ENCODE measurements around the gene TFE3. TPM values are rescaled to one million over a fixed set of nuclear protein-coding genes. Genes with fewer than 3 reads are reported as not detected.
"Not testable (repeated sequence)": the region's sequence is repeated elsewhere in the genome, so short reads cannot be mapped to it uniquely, and the experiment has no call there.

Gene TFE3
- total and polyA plus RNA-seq, 5 experiments from 2014 or later = 2.6 to 34.4 (median 4.4) TPM

GRCh38 chrX:48996969-48997368 lies 46.2 kb downstream of the TFE3 start:
- peaks cover 18 to 38% (median 35%) of the 10 kb centered on the region in 4 donors for H3K4me1 Mint-ChIP-seq
- POLR2A ChIA-PET = interaction anchor here (0.5 kb wide), 1 partner anchor 38 kb away, joined by 3 read pairs; no protein-coding TSS in a partner anchor
- H3K9me3 Mint-ChIP-seq = peaks cover 0 to 12% (median 0%) of the 10 kb centered on the region in 9 donors
- H3K27ac Mint-ChIP-seq = peak overlapping the region in 1 of 10 donors; percentile 25
- H3K36me3 Mint-ChIP-seq = peaks cover 9 to 61% (median 15%) of the 10 kb centered on the region in 3 donors
- H3K4me3 Mint-ChIP-seq = no peak overlapping the region
- ATAC-seq (no peak), DNase-seq (peak in 1 of 10 donors; percentile 6)
- no peaks in the 10 kb centered on the region for H3K27me3 Mint-ChIP-seq

- POLR2A ChIA-PET = interaction anchor here (0.5 kb wide), 1 partner anchor 19 kb away, joined by 4 read pairs; no protein-coding TSS in a partner anchor
- H3K27ac Mint-ChIP-seq = peak overlapping the region in 2 of 10 donors; percentile 40 to 57
- DNase-seq (no peak), ATAC-seq (no peak)
- peaks cover 6 to 67% (median 9%) of the 10 kb centered on the region in 3 donors for H3K36me3 Mint-ChIP-seq
- peaks cover 0 to 2% (median 0%) of the 10 kb centered on the region in 9 donors for H3K9me3 Mint-ChIP-seq
- peaks cover 0 to 9% (median 5%) of the 10 kb centered on the region in 4 donors for H3K4me1 Mint-ChIP-seq
- no peak overlapping the region for H3K4me3 Mint-ChIP-seq
- no peaks in the 10 kb centered on the region for H3K27me3 Mint-ChIP-seq
Observed at GRCh38 chrX:48992341-48992740, 50.8 kb downstream of the TFE3 start.

GRCh38 chrX:48989483-48989882 lies 53.7 kb downstream of the TFE3 start:
- no peak for ATAC-seq
- POLR2A ChIA-PET = no interaction called here
- no peak overlapping the region for H3K27ac Mint-ChIP-seq
- DNase-seq = no peak
- H3K9me3 Mint-ChIP-seq = no peaks in the 10 kb centered on the region
- no peak overlapping the region for H3K4me3 Mint-ChIP-seq
- H3K4me1 Mint-ChIP-seq = peaks cover 0 to 6% (median 0%) of the 10 kb centered on the region in 4 donors
- H3K36me3 Mint-ChIP-seq = peaks cover 0 to 56% (median 3%) of the 10 kb centered on the region in 3 donors
- H3K27me3 Mint-ChIP-seq = no peaks in the 10 kb centered on the region

GRCh38 chrX:48983896-48984295 lies 59.3 kb downstream of the TFE3 start:
- no peaks in the 10 kb centered on the region for H3K9me3 Mint-ChIP-seq
- POLR2A ChIA-PET = interaction anchor here (0.7 kb wide), 1 partner anchor 257 kb away, joined by 3 read pairs; no protein-coding TSS in a partner anchor
- no peaks in the 10 kb centered on the region for H3K4me1 Mint-ChIP-seq
- H3K36me3 Mint-ChIP-seq = peaks cover 0 to 63% (median 10%) of the 10 kb centered on the region in 3 donors
- H3K27me3 Mint-ChIP-seq = no peaks in the 10 kb centered on the region
- ATAC-seq = no peak
- DNase-seq = no peak
- H3K4me3 Mint-ChIP-seq = no peak overlapping the region
- H3K27ac Mint-ChIP-seq = peak overlapping the region in 1 of 10 donors; percentile 27

- POLR2A ChIA-PET = no interaction called here
- ATAC-seq (no peak), DNase-seq (no peak)
- Mint-ChIP-seq H3K9me3 (no peaks in the 10 kb centered on the region), H3K4me1 (no peaks in the 10 kb centered on the region), H3K27ac (peak overlapping the region in 1 of 10 donors; percentile 21), H3K36me3 (peaks cover 0 to 63% (median 11%) of the 10 kb centered on the region in 3 donors), H3K4me3 (no peak overlapping the region), H3K27me3 (no peaks in the 10 kb centered on the region)
Observed at GRCh38 chrX:48983081-48983480, 60.1 kb downstream of the TFE3 start.

GRCh38 chrX:48981178-48981577 lies 62.0 kb downstream of the TFE3 start:
- Mint-ChIP-seq H3K27ac (peak overlapping the region in 1 of 10 donors; percentile 45), H3K27me3 (no peaks in the 10 kb centered on the region), H3K36me3 (peaks cover 0 to 77% (median 11%) of the 10 kb centered on the region in 3 donors), H3K4me3 (no peak overlapping the region), H3K9me3 (no peaks in the 10 kb centered on the region), H3K4me1 (no peaks in the 10 kb centered on the region)
- no peak for ATAC-seq
- POLR2A ChIA-PET = no interaction called here
- DNase-seq = no peak

- not testable (repeated sequence) for H3K4me1 Mint-ChIP-seq, H3K4me3 Mint-ChIP-seq, DNase-seq, H3K27me3 Mint-ChIP-seq, ATAC-seq, H3K9me3 Mint-ChIP-seq
- Mint-ChIP-seq H3K36me3 (peaks cover 0 to 80% (median 11%) of the 10 kb centered on the region in 3 donors), H3K27ac (peak overlapping the region in 1 of 10 donors; percentile 62)
- POLR2A ChIA-PET = interaction anchor here (1.0 kb wide), 1 partner anchor 16 kb away, joined by 3 read pairs; no protein-coding TSS in a partner anchor
Observed at GRCh38 chrX:48980341-48980740, 62.8 kb downstream of the TFE3 start.

Other genes starting within 250 kb of the TFE3 start
- 100 to 1,000 TPM; 120 to 124 TPM for gene HDAC6, start 241.3 kb downstream of the TFE3 start, total RNA-seq
- gene HDAC6, start 241.3 kb downstream of the TFE3 start, polyA plus RNA-seq = 10 to 100 TPM; 10.5 to 15.9 (median 13.0) TPM
- not detected for gene ERAS, start 216.8 kb downstream of the TFE3 start, total RNA-seq
- not detected for gene ERAS, start 216.8 kb downstream of the TFE3 start, polyA plus RNA-seq
- gene PCSK1N, start 207.7 kb downstream of the TFE3 start, total RNA-seq = 1 to 10 TPM; 3.6 to 4.9 TPM
- gene PCSK1N, start 207.7 kb downstream of the TFE3 start, polyA plus RNA-seq = 10 to 100 TPM; 12.6 to 28.0 (median 19.9) TPM
- 10 to 100 TPM; 41.2 to 44.8 TPM for gene TIMM17B, start 145.6 kb downstream of the TFE3 start, total RNA-seq
- 10 to 100 TPM; 52.9 to 59.1 (median 55.5) TPM for gene TIMM17B, start 145.6 kb downstream of the TFE3 start, polyA plus RNA-seq
- 10 to 100 TPM; 66.4 to 68.8 TPM for gene PQBP1, start 145.4 kb downstream of the TFE3 start, total RNA-seq
- 100 to 1,000 TPM in 1 of 3 donors, 10 to 100 TPM in 2; 92.7 to 114 (median 94.5) TPM for gene PQBP1, start 145.4 kb downstream of the TFE3 start, polyA plus RNA-seq
- 10 to 100 TPM; 11.4 to 12.7 TPM for gene SLC35A2, start 131.7 kb downstream of the TFE3 start, total RNA-seq
- gene SLC35A2, start 131.7 kb downstream of the TFE3 start, polyA plus RNA-seq = 1 to 10 TPM; 6.8 to 8.1 (median 7.3) TPM
- gene PIM2, start 124.3 kb downstream of the TFE3 start, total RNA-seq = 100 to 1,000 TPM; 126 to 132 TPM
- 100 to 1,000 TPM; 170 to 331 (median 313) TPM for gene PIM2, start 124.3 kb downstream of the TFE3 start, polyA plus RNA-seq
- gene OTUD5, start 85.8 kb downstream of the TFE3 start, total RNA-seq = 10 to 100 TPM; 98.7 to 99.4 TPM
- gene OTUD5, start 85.8 kb downstream of the TFE3 start, polyA plus RNA-seq = 10 to 100 TPM; 23.7 to 48.4 (median 24.3) TPM
- 1 to 10 TPM; 1.6 to 1.7 TPM for gene KCND1, start 71.5 kb downstream of the TFE3 start, total RNA-seq
- under 1 TPM in 2 of 3 donors, not detected in 1; 0.06 to 0.08 TPM for gene KCND1, start 71.5 kb downstream of the TFE3 start, polyA plus RNA-seq
- gene GRIPAP1, start 41.1 kb downstream of the TFE3 start, total RNA-seq = 100 to 1,000 TPM in 1 of 2 experiments, 10 to 100 TPM in 1; 91.1 to 100 TPM
- gene GRIPAP1, start 41.1 kb downstream of the TFE3 start, polyA plus RNA-seq = 10 to 100 TPM in 2 of 3 donors, 1 to 10 TPM in 1; 6.8 to 15.9 (median 12.6) TPM
- gene CCDC120, start 15.6 kb upstream of the TFE3 start, total RNA-seq = 10 to 100 TPM; 12.9 TPM
- 1 to 10 TPM in 1 of 3 donors, under 1 TPM in 2; 0.61 to 1.7 (median 0.94) TPM for gene CCDC120, start 15.6 kb upstream of the TFE3 start, polyA plus RNA-seq
- gene PRAF2, start 30.6 kb upstream of the TFE3 start, total RNA-seq = 10 to 100 TPM; 22.9 to 24.6 TPM
- gene PRAF2, start 30.6 kb upstream of the TFE3 start, polyA plus RNA-seq = 10 to 100 TPM; 39.0 to 52.9 (median 50.7) TPM
- gene WDR45, start 36.5 kb upstream of the TFE3 start, total RNA-seq = 100 to 1,000 TPM; 112 to 124 TPM
- 10 to 100 TPM; 42.4 to 57.2 (median 43.3) TPM for gene WDR45, start 36.5 kb upstream of the TFE3 start, polyA plus RNA-seq
- 10 to 100 TPM; 18.2 to 18.6 TPM for gene GPKOW, start 80.4 kb upstream of the TFE3 start, total RNA-seq
- gene GPKOW, start 80.4 kb upstream of the TFE3 start, polyA plus RNA-seq = 10 to 100 TPM; 17.7 to 31.1 (median 27.9) TPM
- 1 to 10 TPM in 1 of 2 experiments, under 1 TPM in 1; 0.96 to 1.2 TPM for gene MAGIX, start 119.4 kb upstream of the TFE3 start, total RNA-seq
- gene MAGIX, start 119.4 kb upstream of the TFE3 start, polyA plus RNA-seq = under 1 TPM; 0.52 to 0.77 (median 0.71) TPM
- gene PLP2, start 128.5 kb upstream of the TFE3 start, total RNA-seq = 1 to 10 TPM; 6.4 to 6.7 TPM
- 100 to 1,000 TPM; 117 to 141 (median 119) TPM for gene PLP2, start 128.5 kb upstream of the TFE3 start, polyA plus RNA-seq
- 10 to 100 TPM in 1 of 2 experiments, 1 to 10 TPM in 1; 8.5 to 10.1 TPM for gene PRICKLE3, start 143.0 kb upstream of the TFE3 start, total RNA-seq
- 1 to 10 TPM; 1.3 to 2.9 (median 2.0) TPM for gene PRICKLE3, start 143.0 kb upstream of the TFE3 start, polyA plus RNA-seq
- gene SYP, start 156.8 kb upstream of the TFE3 start, total RNA-seq = under 1 TPM; 0.34 to 0.58 TPM
- gene SYP, start 156.8 kb upstream of the TFE3 start, polyA plus RNA-seq = under 1 TPM; 0.27 to 0.41 (median 0.40) TPM
- 1 to 10 TPM; 3.6 to 3.8 TPM for gene CACNA1F, start 190.0 kb upstream of the TFE3 start, total RNA-seq
- gene CACNA1F, start 190.0 kb upstream of the TFE3 start, polyA plus RNA-seq = under 1 TPM in 1 of 3 donors, not detected in 2; 0.02 TPM
- gene CCDC22, start 192.1 kb upstream of the TFE3 start, total RNA-seq = 10 to 100 TPM; 27.4 to 27.9 TPM
- gene CCDC22, start 192.1 kb upstream of the TFE3 start, polyA plus RNA-seq = 10 to 100 TPM; 22.2 to 29.8 (median 25.2) TPM
- gene FOXP3, start 221.4 kb upstream of the TFE3 start, total RNA-seq = under 1 TPM; 0.18 to 0.41 TPM
- gene FOXP3, start 221.4 kb upstream of the TFE3 start, polyA plus RNA-seq = under 1 TPM in 2 of 3 donors, not detected in 1; 0.17 to 0.33 TPM
- 10 to 100 TPM; 14.8 to 21.8 TPM for gene PPP1R3F, start 226.4 kb upstream of the TFE3 start, total RNA-seq
- gene PPP1R3F, start 226.4 kb upstream of the TFE3 start, polyA plus RNA-seq = 1 to 10 TPM; 6.7 to 9.7 (median 8.3) TPM